SU-DHL-6 (cell line): ENCODE data around the gene SDC3.
A peak's percentile ranks its signal among the peaks of the same experiment; 100 is the strongest.

Source experiments
- H2AFZ ChIP-seq: fragments of 200-600 bp; sonication (generic); 2 replicates; pipeline ENCODE4 v1.6.1; 2014; ENCODE audit warnings: low read depth, mild to moderate bottlenecking, moderate library complexity, mixed read lengths, antibody characterized with exemption, low read length; ENCODE audit not compliant: severe bottlenecking
- H3F3A ChIP-seq: fragments of 200-600 bp; shearing (Covaris generic); 2 replicates; pipeline ENCODE4 v1.6.0; 2016; ENCODE audit warnings: antibody characterized with exemption, mild to moderate bottlenecking; ENCODE audit not compliant: insufficient read depth
- H3K27ac ChIP-seq: fragments of 200-600 bp; sonication (generic); 2 replicates; pipeline ENCODE4 v1.5.1; 2016; ENCODE audit warnings: low read depth, mild to moderate bottlenecking, low read length, moderate library complexity, mixed read lengths
- H3K27me3 ChIP-seq: fragments of 200-600 bp; sonication (generic), shearing (Covaris generic); 2 replicates; pipeline ENCODE4 v1.6.0; 2014; ENCODE audit warnings: mild to moderate bottlenecking, low read length
- H3K36me3 ChIP-seq: fragments of 200-600 bp; sonication (generic); 2 replicates; pipeline ENCODE4 v1.6.1; 2014; ENCODE audit warnings: mild to moderate bottlenecking, low read length, mixed read lengths
- H3K4me2 ChIP-seq: fragments of 300-600, 200-600 bp; shearing (Covaris generic), sonication (generic); 2 replicates; pipeline ENCODE4 v1.6.0; 2014; ENCODE audit warnings: low read length, low read depth, mild to moderate bottlenecking; ENCODE audit not compliant: poor library complexity, severe bottlenecking
- H3K4me3 ChIP-seq: fragments of 200-600 bp; sonication (generic); 2 replicates; pipeline ENCODE4 v1.5.1; 2014; ENCODE audit warnings: antibody characterized with exemption, low read length, mild to moderate bottlenecking, mixed read lengths; ENCODE audit not compliant: insufficient read depth, poor library complexity, severe bottlenecking
- H3K79me2 ChIP-seq: fragments of 200-600 bp; sonication (generic); 2 replicates; pipeline ENCODE4 v1.6.1; 2014; ENCODE audit warnings: mild to moderate bottlenecking, low read length, moderate library complexity; ENCODE audit not compliant: insufficient read depth
- H3K9ac ChIP-seq: fragments of 200-600 bp; sonication (generic); 2 replicates; pipeline ENCODE4 v1.7.0; 2014; ENCODE audit warnings: mild to moderate bottlenecking, low read length
- H3K9me2 ChIP-seq: fragments of 200-600 bp; sonication (generic); replicated peaks from 2 replicates; pipeline ENCODE4 v1.6.1; 2014; ENCODE audit warnings: low read length; ENCODE audit not compliant: insufficient read depth
- H3K9me3 ChIP-seq: fragments of 200-600 bp; sonication (generic); 2 replicates; pipeline ENCODE4 v1.6.1; 2014; ENCODE audit warnings: low read length, mixed read lengths; ENCODE audit not compliant: insufficient read depth
- H4K20me1 ChIP-seq: fragments of 200-600 bp; sonication (generic); 2 replicates; pipeline ENCODE4 v1.6.1; 2014; ENCODE audit warnings: low read depth, mild to moderate bottlenecking, antibody characterized with exemption, low read length, moderate library complexity, mixed read lengths
- CTCF ChIP-seq: fragments of 200-600 bp; sonication (generic); IDR thresholded peaks from one replicate; pipeline ENCODE4 v1.5.1; 2017; ENCODE audit warnings: antibody characterized with exemption, mild to moderate bottlenecking, low read length, moderate library complexity; ENCODE audit not compliant: insufficient read depth, poor library complexity, severe bottlenecking
- EZH2phosphoT487 ChIP-seq: fragments of 200-600 bp; sonication (generic), shearing (Covaris generic); conservative IDR thresholded peaks from 2 replicates; pipeline ENCODE4 v1.6.1; 2018; ENCODE audit warnings: mild to moderate bottlenecking, antibody characterized with exemption, low read length, moderate library complexity, mixed read lengths

The SDC3 gene

GRCh38 chr1:30908696-30909364 is at the start of gene SDC3:
SDC3 (minus strand) TSS chr1:30908758; CDS start chr1:30908586, 172 bp downstream.
- Histone ChIP-seq H4K20me1 (no peaks in the 10 kb centered on the region), H3F3A (no peaks in the 10 kb centered on the region), H3K27me3 (no peaks in the 10 kb centered on the region), H3K27ac (no peak within 1 kb of the TSS), H3K36me3 (no peaks in the 10 kb centered on the region), H3K4me3 (no peak within 1 kb of the TSS), H3K79me2 (no peaks in the 10 kb centered on the region), H3K4me2 (peak within 1 kb of the TSS; percentile 27), H3K9me2 (no peaks in the 10 kb centered on the region), H3K9me3 (no peaks in the 10 kb centered on the region), H3K9ac (no peak within 1 kb of the TSS), H2AFZ (no peak within 1 kb of the TSS)
- no peak for TF ChIP-seq CTCF
- TF ChIP-seq EZH2phosphoT487 = no peak

DNA sequence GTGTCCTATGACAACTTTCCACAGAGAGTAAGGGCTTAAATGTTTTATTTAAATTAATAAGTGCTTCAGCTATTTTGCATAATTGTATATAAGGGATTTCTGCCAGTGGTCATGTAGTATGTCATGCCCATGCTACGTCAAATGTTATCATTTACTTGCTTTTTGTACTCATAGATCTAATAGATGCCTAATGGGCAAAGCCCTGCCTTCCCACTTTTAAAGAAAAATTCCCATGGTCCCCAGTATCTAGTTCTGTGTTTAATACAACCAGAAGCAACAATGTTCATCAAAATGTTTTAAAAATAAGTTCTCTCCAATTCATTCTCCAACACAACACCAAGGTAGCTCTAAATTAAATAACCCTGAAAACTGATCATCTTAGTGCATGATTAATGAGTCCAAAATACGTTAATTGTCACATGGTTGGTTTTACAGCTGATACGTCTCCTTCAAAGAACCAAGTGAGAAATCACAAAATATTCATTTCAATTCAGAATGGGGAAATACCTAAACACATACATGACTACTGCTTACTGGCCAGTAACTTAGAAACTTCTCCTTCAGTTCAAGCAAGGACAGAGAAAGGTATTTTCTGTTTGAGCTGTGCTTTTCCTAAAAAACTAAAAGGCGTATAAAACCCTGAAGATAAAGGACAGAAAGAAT is 49.1 kb upstream of the SDC3 start:
- Histone ChIP-seq H3K27ac (no peak overlapping the region), H3K79me2 (peaks cover 16% of the 10 kb centered on the region), H3K4me2 (no peak overlapping the region), H2AFZ (no peak overlapping the region), H3K36me3 (peaks cover 35% of the 10 kb centered on the region), H3K9ac (no peak overlapping the region), H3K27me3 (no peaks in the 10 kb centered on the region), H3K4me3 (no peak overlapping the region), H4K20me1 (no peaks in the 10 kb centered on the region), H3K9me3 (no peaks in the 10 kb centered on the region), H3K9me2 (no peaks in the 10 kb centered on the region), H3F3A (no peaks in the 10 kb centered on the region)
- no peak for TF ChIP-seq EZH2phosphoT487
- no peak for TF ChIP-seq CTCF

- H3K27me3 ChIP-seq = no peaks in the 10 kb centered on the region
- no peak overlapping the region for H3K4me3 ChIP-seq
- no peak overlapping the region for H2AFZ ChIP-seq
- H3K9me2 ChIP-seq = no peaks in the 10 kb centered on the region
- peaks cover 40% of the 10 kb centered on the region for H3K36me3 ChIP-seq
- no peak for TF ChIP-seq EZH2phosphoT487
- TF ChIP-seq CTCF = no peak
- no peak overlapping the region for H3K4me2 ChIP-seq
- no peak overlapping the region for H3K9ac ChIP-seq
- no peaks in the 10 kb centered on the region for H4K20me1 ChIP-seq
- no peaks in the 10 kb centered on the region for H3K9me3 ChIP-seq
- H3K79me2 ChIP-seq = peaks cover 15% of the 10 kb centered on the region
- no peak overlapping the region for H3K27ac ChIP-seq
- H3F3A ChIP-seq = no peaks in the 10 kb centered on the region
These were observed 47.0 kb upstream of the SDC3 start for GRCh38 chr1:30955448-30956015.
